Spleen (tissue), 7 donors: Measurements from ENCODE around the gene RASSF7.

Experiments
- POLR2A ChIP-seq, 3 donors: fragments of 450-650 bp; IDR thresholded peaks; one replicate each; pipeline ENCODE4 v1.5.1; 2017; ENCODE audit warnings: antibody characterized with exemption in 3 of 3, mild to moderate bottlenecking in 1 of 3
- POLR2AphosphoS5 ChIP-seq, 3 donors: sonication (generic); formaldehyde crosslinking; IDR thresholded peaks; one replicate each; pipeline ENCODE4 v1.5.1; 2017; ENCODE audit warnings: antibody characterized with exemption in 3 of 3
- TF ChIP-seq, protein P1 (sequence below), 11 experiments: fragments of 200-600 bp in 7 of 11; fragments of 450-650 bp in 4 of 11; sonication (generic) in 4 of 11; IDR thresholded peaks in 8 of 11; conservative IDR thresholded peaks in 3 of 11; 1 replicate in 7 of 11; 2 replicates in 4 of 11; pipeline versions ENCODE4 v1.4.0 to v1.8.0; 2016 to 2021; ENCODE audit warnings: antibody characterized with exemption in 11 of 11, inconsistent platforms in 4 of 11, mild to moderate bottlenecking in 1 of 11
- donor health status: DM: no; HTN: no; CAD: no; lungs with moderate emphysema.
- donor health status: DM: no; HTN: no; CAD: no.
- donor health status: DM: no; HTN: no; CAD: no.

DNA sequence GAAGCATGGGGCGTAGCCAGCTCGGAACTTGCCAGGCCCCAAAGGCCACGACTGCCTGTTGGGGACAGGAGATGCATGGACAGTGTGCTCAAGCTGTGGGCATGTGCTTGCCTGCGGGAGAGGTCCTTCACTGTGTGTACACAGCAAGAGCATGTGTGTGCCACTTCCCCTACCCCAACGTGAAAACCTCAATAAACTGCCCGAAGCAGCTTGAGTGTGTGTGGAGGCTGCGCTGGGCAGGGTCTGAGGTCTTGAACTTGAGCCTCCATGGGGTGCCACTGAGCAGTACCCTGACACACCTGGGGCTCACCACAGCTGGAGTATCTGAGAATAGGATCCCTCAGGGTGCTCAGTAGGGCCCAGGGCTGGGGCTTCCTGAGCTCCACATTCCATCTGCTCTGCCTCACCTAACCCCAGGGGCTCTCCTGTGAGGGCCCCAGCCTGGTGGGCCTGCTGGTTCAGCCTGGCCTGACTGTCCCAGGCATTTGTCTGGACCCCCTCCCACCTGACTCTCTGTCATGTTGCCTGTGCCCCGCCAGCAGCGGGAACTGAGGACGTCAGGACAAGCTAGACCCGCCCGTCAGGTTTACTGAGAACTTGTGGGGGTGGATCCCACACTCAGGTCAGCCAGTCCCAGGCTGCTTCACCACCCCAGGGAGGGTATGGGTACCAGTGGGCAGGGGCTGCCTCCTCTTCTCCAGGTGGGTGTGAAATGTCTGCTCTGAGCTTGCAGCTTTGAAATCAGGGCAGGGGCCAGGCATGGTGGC, 3.2 kb downstream of the RASSF7 start:
- TF ChIP-seq, protein P1, sequence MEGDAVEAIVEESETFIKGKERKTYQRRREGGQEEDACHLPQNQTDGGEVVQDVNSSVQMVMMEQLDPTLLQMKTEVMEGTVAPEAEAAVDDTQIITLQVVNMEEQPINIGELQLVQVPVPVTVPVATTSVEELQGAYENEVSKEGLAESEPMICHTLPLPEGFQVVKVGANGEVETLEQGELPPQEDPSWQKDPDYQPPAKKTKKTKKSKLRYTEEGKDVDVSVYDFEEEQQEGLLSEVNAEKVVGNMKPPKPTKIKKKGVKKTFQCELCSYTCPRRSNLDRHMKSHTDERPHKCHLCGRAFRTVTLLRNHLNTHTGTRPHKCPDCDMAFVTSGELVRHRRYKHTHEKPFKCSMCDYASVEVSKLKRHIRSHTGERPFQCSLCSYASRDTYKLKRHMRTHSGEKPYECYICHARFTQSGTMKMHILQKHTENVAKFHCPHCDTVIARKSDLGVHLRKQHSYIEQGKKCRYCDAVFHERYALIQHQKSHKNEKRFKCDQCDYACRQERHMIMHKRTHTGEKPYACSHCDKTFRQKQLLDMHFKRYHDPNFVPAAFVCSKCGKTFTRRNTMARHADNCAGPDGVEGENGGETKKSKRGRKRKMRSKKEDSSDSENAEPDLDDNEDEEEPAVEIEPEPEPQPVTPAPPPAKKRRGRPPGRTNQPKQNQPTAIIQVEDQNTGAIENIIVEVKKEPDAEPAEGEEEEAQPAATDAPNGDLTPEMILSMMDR (IDR thresholded peaks at IDR 0.05 in 8 of 11, conservative IDR thresholded peaks at IDR 0.05 in 3 of 11), result no peak
- TF ChIP-seq POLR2A (IDR thresholded peaks at IDR 0.05) (no peak), POLR2AphosphoS5 (IDR thresholded peaks at IDR 0.05) (no peak)
